KMS-11 (cell line): ENCODE data around the gene SPG11.

Source experiments
- H2AFZ ChIP-seq: fragments of 200-600 bp; sonication (generic); 2 replicates; pipeline ENCODE4 v1.6.1; 2016; ENCODE audit warnings: antibody characterized with exemption, mixed run types, low read depth
- H3K27ac ChIP-seq: fragments of 200-600 bp; sonication (generic); 2 replicates; pipeline ENCODE4 v1.6.1; 2016; ENCODE audit warnings: mild to moderate bottlenecking, mixed run types
- H3K27me3 ChIP-seq: fragments of 200-600 bp; sonication (generic); 2 replicates; pipeline ENCODE4 v1.6.1; 2017; ENCODE audit warnings: mild to moderate bottlenecking, low read depth, mixed run types, moderate library complexity; ENCODE audit not compliant: insufficient read depth
- H3K36me3 ChIP-seq: fragments of 200-600 bp; sonication (generic); 2 replicates; pipeline ENCODE4 v1.6.1; 2017; ENCODE audit warnings: mild to moderate bottlenecking, mixed run types; ENCODE audit not compliant: insufficient read depth
- H3K4me1 ChIP-seq: fragments of 200-600 bp; sonication (generic); 2 replicates; pipeline ENCODE4 v1.6.1; 2016; ENCODE audit warnings: mild to moderate bottlenecking, low read depth, mixed run types; ENCODE audit not compliant: poor library complexity, severe bottlenecking
- H3K4me2 ChIP-seq: fragments of 200-600 bp; sonication (generic); 2 replicates; pipeline ENCODE4 v1.7.0; 2016; ENCODE audit warnings: mild to moderate bottlenecking, mixed run types
- H3K4me3 ChIP-seq: fragments of 200-600 bp; sonication (generic); IDR thresholded peaks from 2 replicates; pipeline ENCODE4 v1.6.1; 2017; ENCODE audit warnings: low read depth, low read length, mixed read lengths; ENCODE audit not compliant: insufficient read depth
- H3K79me2 ChIP-seq: fragments of 200-600 bp; sonication (generic); 2 replicates; pipeline ENCODE4 v1.6.1; 2016; ENCODE audit warnings: low read depth, mixed run types; ENCODE audit not compliant: insufficient read depth
- H3K9ac ChIP-seq: fragments of 200-600 bp; sonication (generic); 2 replicates; pipeline ENCODE4 v1.6.1; 2016; ENCODE audit warnings: mild to moderate bottlenecking, mixed run types
- H4K20me1 ChIP-seq: fragments of 200-600 bp; sonication (generic); 2 replicates; pipeline ENCODE4 v1.6.1; 2016; ENCODE audit warnings: mild to moderate bottlenecking, mixed run types; ENCODE audit not compliant: insufficient read depth
- TF ChIP-seq, protein P1 (sequence below): fragments of 200-600 bp; sonication (generic); conservative IDR thresholded peaks from 2 replicates; pipeline ENCODE4 v1.6.1; 2017; ENCODE audit warnings: low read depth, mild to moderate bottlenecking, antibody characterized with exemption, low read length, moderate library complexity, mixed read lengths

SPG11 gene

GRCh38 chr15:44537735-44538240, 125.7 kb downstream of the SPG11 start:
- Histone ChIP-seq H3K4me3 (peak overlapping the region; percentile 32), H3K27me3 (no peaks in the 10 kb centered on the region), H2AFZ (0 out of 2 replicates have a peak overlapping the region, but pooled peaks have one; percentile 64), H4K20me1 (0 out of 2 replicates have a peak, but pooled peaks cover 3% of the 10 kb centered on the region), H3K4me2 (peak overlapping the region; percentile 71), H3K79me2 (peaks cover 57% of the 10 kb centered on the region), H3K4me1 (peaks cover 44% of the 10 kb centered on the region), H3K36me3 (peaks cover 3% of the 10 kb centered on the region; the same call in 1 of the 2 replicates), H3K9ac (peak overlapping the region; percentile 97), H3K27ac (peak overlapping the region; percentile 95)
- TF ChIP-seq, protein P1, sequence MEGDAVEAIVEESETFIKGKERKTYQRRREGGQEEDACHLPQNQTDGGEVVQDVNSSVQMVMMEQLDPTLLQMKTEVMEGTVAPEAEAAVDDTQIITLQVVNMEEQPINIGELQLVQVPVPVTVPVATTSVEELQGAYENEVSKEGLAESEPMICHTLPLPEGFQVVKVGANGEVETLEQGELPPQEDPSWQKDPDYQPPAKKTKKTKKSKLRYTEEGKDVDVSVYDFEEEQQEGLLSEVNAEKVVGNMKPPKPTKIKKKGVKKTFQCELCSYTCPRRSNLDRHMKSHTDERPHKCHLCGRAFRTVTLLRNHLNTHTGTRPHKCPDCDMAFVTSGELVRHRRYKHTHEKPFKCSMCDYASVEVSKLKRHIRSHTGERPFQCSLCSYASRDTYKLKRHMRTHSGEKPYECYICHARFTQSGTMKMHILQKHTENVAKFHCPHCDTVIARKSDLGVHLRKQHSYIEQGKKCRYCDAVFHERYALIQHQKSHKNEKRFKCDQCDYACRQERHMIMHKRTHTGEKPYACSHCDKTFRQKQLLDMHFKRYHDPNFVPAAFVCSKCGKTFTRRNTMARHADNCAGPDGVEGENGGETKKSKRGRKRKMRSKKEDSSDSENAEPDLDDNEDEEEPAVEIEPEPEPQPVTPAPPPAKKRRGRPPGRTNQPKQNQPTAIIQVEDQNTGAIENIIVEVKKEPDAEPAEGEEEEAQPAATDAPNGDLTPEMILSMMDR, result no peak

DNA sequence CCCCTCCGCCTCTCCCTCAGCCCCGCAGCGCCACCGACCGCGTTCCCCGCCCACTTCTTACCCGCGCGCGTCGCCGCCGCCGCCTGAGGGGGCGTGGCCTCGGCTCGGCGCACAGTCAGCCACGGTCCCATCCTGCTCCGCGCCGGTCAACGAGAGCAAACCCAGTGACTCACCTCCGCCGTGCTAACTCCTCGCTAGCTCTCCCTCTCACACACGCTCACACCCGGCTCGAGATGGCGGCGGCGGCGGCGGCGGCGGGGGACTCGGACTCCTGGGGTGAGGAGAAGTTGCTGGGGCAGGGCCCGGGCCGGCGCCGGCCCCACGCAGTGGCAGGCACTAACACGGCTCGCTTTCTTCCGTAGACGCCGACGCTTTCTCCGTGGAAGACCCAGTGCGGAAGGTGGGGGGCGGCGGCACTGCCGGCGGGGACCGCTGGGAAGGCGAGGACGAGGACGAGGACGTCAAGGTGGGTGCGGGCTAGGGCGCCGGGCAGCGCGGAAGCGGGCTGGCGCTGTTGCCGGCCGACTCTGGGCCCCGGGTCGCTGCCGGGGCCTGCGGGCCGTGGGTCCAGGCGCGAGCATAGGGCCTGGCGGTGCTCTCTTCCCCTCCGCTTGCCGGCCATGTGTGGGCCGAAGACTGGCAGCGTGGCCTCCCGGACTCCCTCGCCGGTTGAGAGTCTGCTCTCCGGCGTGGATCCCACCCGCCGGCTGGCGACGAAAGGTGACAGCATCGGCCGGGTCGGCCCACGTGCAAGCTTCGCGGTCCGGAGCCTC, 126.3 kb downstream of the SPG11 start, which contains the start of gene EIF3J:
TSS of gene EIF3J (plus strand) at position 186 of the 773 bp plus-strand sequence. CDS start at position 234, 48 bp downstream.
- Histone ChIP-seq H3K27me3 (no peaks in the 10 kb centered on the region), H3K9ac (peak within 1 kb of the TSS; percentile 97), H3K36me3 (peaks cover 3% of the 10 kb centered on the region; the same call in 1 of the 2 replicates), H3K4me1 (peaks cover 38% of the 10 kb centered on the region), H3K4me3 (peak within 1 kb of the TSS; percentile 32), H2AFZ (peak within 1 kb of the TSS; percentile 89), H3K4me2 (peak within 1 kb of the TSS; percentile 71), H3K27ac (peak within 1 kb of the TSS; percentile 95), H4K20me1 (0 out of 2 replicates have a peak, but pooled peaks cover 3% of the 10 kb centered on the region), H3K79me2 (peaks cover 50% of the 10 kb centered on the region)
- TF ChIP-seq, protein P1, result no peak

DNA sequence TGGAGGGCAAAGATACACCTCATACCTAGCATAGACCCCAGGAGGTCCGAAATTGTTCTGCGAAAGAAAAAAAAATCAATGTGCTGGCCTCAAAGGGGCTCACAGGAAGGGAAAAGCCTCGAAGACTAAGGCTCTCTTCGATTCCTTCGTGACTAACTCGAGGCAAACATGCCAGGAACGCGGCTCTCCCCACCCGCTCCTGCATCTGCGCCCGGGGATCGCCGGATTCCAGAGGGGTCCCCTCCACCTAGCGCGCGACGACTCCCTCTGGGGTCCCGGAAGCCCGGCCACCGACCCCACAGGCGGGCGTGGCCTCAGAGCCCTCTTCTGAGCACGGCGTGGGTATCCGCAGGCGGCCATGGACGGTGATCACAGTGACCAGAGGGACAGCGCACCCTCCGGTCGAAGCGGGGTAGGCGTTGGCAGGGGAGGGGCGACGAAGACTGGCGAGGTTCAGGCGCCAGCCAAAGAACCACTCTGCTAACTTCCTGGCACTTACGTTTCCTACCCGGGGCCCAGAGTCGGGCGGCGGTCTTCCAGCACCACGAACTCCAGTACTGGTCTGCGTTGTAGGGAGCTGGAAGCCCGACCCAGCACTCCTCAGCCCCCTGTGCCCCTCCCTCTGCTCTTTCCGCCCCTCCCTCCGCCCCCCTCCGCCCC, 127.0 kb downstream of the SPG11 start:
- Histone ChIP-seq H3K79me2 (peaks cover 43% of the 10 kb centered on the region), H3K9ac (peak overlapping the region; percentile 67), H3K4me3 (no peak overlapping the region), H3K27ac (peak overlapping the region; percentile 58), H3K4me2 (peak overlapping the region; percentile 55), H2AFZ (peak overlapping the region; percentile 89), H3K36me3 (peaks cover 3% of the 10 kb centered on the region; the same call in 1 of the 2 replicates), H4K20me1 (0 out of 2 replicates have a peak, but pooled peaks cover 3% of the 10 kb centered on the region), H3K4me1 (peaks cover 31% of the 10 kb centered on the region), H3K27me3 (no peaks in the 10 kb centered on the region)
- TF ChIP-seq, protein P1, result no peak; the same call in 1 of the 2 replicates

- H4K20me1 ChIP-seq, result 0 out of 2 replicates have a peak, but pooled peaks cover 3% of the 10 kb centered on the region
- no peaks in the 10 kb centered on the region for H3K27me3 ChIP-seq
- H3K9ac ChIP-seq, result peak overlapping the region; percentile 67
- TF ChIP-seq, protein P1, result no peak
- peaks cover 36% of the 10 kb centered on the region for H3K79me2 ChIP-seq
- peaks cover 24% of the 10 kb centered on the region for H3K4me1 ChIP-seq
- peak overlapping the region; percentile 89 for H2AFZ ChIP-seq
- peak overlapping the region; percentile 55 for H3K4me2 ChIP-seq
- peaks cover 3% of the 10 kb centered on the region; the same call in 1 of the 2 replicates for H3K36me3 ChIP-seq
- peak overlapping the region; percentile 58 for H3K27ac ChIP-seq
- no peak overlapping the region for H3K4me3 ChIP-seq
Measured at GRCh38 chr15:44535523-44536301, 127.8 kb downstream of the SPG11 start.
